Adrenal gland (tissue), 5 donors: Measurements from ENCODE around the gene DPEP2NB.

Experiments used
- POLR2A ChIP-seq, 2 donors: fragments of 450-650 bp; IDR thresholded peaks; one replicate each; pipeline ENCODE4 v1.6.1; 2017; ENCODE audit warnings: antibody characterized with exemption in 2 of 2, mild to moderate bottlenecking in 2 of 2, moderate library complexity in 1 of 2
- TF ChIP-seq, protein P1 (sequence below), 6 experiments: fragments of 450-650 bp in 4 of 6; fragments of 200-600 bp in 2 of 6; sonication (generic) in 1 of 6; IDR thresholded peaks; 1 replicate in 5 of 6; 2 replicates in 1 of 6; pipeline versions ENCODE4 v1.5.1 to v1.8.0; 2016 to 2021; ENCODE audit warnings: antibody characterized with exemption in 6 of 6, mild to moderate bottlenecking in 2 of 6, moderate library complexity in 1 of 6
- donor health status: DM: no; HTN: no; CAD: no.

DNA sequence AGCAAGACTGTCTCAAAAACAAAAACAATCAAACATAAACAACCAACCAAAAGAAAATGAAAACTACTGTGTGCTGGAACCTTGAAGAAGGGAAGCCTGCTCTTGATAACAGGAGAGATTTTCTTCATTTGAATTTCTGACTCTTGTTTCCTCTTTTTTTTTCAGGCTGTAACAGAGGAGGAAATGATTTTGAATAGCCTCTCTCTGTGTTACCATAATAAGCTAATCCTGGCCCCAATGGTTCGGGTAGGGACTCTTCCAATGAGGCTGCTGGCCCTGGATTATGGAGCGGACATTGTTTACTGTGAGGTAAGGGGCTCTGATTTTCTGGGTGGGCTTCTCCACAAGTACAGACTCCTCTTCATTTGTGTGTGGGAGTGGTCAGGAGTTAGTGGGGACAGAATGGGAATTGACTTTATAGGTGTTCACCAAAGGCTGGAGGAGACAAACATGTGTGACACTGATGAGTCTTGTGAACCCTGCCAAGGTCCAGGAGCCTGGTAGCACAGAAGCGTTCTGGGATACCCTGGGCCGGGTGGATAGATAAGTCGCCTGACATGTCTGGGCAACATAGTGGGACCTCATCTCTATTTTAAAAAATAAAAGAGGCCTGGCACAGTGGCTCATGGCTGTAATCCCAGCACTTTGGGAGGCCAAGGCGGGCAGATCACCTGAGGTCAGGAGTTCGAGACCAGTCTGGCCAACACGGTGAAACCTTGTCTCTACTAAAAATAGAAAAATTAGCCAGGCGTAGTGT, 22.3 kb upstream of the DPEP2NB start:
- TF ChIP-seq POLR2A (IDR thresholded peaks at IDR 0.05), result no peak
- TF ChIP-seq, protein P1, sequence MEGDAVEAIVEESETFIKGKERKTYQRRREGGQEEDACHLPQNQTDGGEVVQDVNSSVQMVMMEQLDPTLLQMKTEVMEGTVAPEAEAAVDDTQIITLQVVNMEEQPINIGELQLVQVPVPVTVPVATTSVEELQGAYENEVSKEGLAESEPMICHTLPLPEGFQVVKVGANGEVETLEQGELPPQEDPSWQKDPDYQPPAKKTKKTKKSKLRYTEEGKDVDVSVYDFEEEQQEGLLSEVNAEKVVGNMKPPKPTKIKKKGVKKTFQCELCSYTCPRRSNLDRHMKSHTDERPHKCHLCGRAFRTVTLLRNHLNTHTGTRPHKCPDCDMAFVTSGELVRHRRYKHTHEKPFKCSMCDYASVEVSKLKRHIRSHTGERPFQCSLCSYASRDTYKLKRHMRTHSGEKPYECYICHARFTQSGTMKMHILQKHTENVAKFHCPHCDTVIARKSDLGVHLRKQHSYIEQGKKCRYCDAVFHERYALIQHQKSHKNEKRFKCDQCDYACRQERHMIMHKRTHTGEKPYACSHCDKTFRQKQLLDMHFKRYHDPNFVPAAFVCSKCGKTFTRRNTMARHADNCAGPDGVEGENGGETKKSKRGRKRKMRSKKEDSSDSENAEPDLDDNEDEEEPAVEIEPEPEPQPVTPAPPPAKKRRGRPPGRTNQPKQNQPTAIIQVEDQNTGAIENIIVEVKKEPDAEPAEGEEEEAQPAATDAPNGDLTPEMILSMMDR (IDR thresholded peaks at IDR 0.05), result no peak
